H9 (cell line): ENCODE measurements around the gene DMD. TPM values are rescaled to one million over a fixed set of nuclear protein-coding genes. Genes with fewer than 3 reads are reported as not detected.

ENCODE experiments used
- DNase-seq: peaks from one replicate; pipeline ENCODE4 v3.0.0-alpha.2; 2017
- H2AFZ ChIP-seq: one replicate; pipeline ENCODE4 v1.6.1; 2013; ENCODE audit warnings: mild to moderate bottlenecking, low read length, control low read depth, moderate library complexity
- H2AK5ac ChIP-seq: 2 replicates; pipeline ENCODE4 v1.6.1; 2013; ENCODE audit warnings: low read length, control low read depth, mixed read lengths; ENCODE audit not compliant: insufficient read length
- H2BK120ac ChIP-seq: one replicate; pipeline ENCODE4 v1.6.1; 2013; ENCODE audit warnings: low read depth, mild to moderate bottlenecking, low read length, control low read depth, inconsistent platforms; ENCODE audit not compliant: poor library complexity, severe bottlenecking
- H2BK12ac ChIP-seq: 2 replicates; pipeline ENCODE4 v1.6.1; 2013; ENCODE audit warnings: low read length, control low read depth, mixed read lengths, low read depth; ENCODE audit not compliant: insufficient read length
- H2BK15ac ChIP-seq: 2 replicates; pipeline ENCODE4 v1.6.1; 2013; ENCODE audit warnings: low read depth, low read length, control low read depth
- H2BK20ac ChIP-seq: one replicate; pipeline ENCODE4 v1.6.1; 2013; ENCODE audit warnings: low read depth, mild to moderate bottlenecking, low read length, control low read depth, inconsistent platforms; ENCODE audit not compliant: poor library complexity, severe bottlenecking
- H2BK5ac ChIP-seq: 2 replicates; pipeline ENCODE4 v1.6.1; 2013; ENCODE audit warnings: low read length, control low read depth, mixed read lengths; ENCODE audit not compliant: insufficient read length
- H3K14ac ChIP-seq: 2 replicates; pipeline ENCODE4 v1.6.1; 2013; ENCODE audit warnings: low read length, control low read depth; ENCODE audit not compliant: insufficient read depth
- H3K18ac ChIP-seq: 2 replicates; pipeline ENCODE4 v1.6.1; 2013; ENCODE audit warnings: low read depth, mild to moderate bottlenecking, mixed read lengths, low read length, control low read depth; ENCODE audit not compliant: insufficient read length
- H3K23ac ChIP-seq: 2 replicates; pipeline ENCODE4 v1.6.1; 2013; ENCODE audit warnings: low read length, control low read depth, mixed read lengths, low read depth; ENCODE audit not compliant: insufficient read length
- H3K23me2 ChIP-seq: 2 replicates; pipeline ENCODE4 v1.6.1; 2013; ENCODE audit warnings: low read depth, mild to moderate bottlenecking, mixed read lengths, low read length, control low read depth; ENCODE audit not compliant: insufficient read length, poor library complexity, severe bottlenecking
- H3K27ac ChIP-seq: 2 replicates; pipeline ENCODE4 v1.5.1; 2013; ENCODE audit warnings: low read length, control low read depth, mixed read lengths, low read depth; ENCODE audit not compliant: insufficient read length
- H3K27me3 ChIP-seq: 2 replicates; pipeline ENCODE4 v1.6.1; 2013; ENCODE audit warnings: low read length, control low read depth, inconsistent platforms; ENCODE audit not compliant: insufficient read depth
- H3K4ac ChIP-seq: 2 replicates; pipeline ENCODE4 v1.6.1; 2013; ENCODE audit warnings: low read depth, mild to moderate bottlenecking, control low read depth, inconsistent platforms, low read length, moderate library complexity
- H3K4me1 ChIP-seq: 2 replicates; pipeline ENCODE4 v1.6.1; 2013; ENCODE audit warnings: low read length, control low read depth, inconsistent platforms; ENCODE audit not compliant: insufficient read depth
- H3K4me2 ChIP-seq: 2 replicates; pipeline ENCODE4 v1.6.1; 2013; ENCODE audit warnings: low read length, control low read depth, mixed read lengths; ENCODE audit not compliant: insufficient read length, insufficient read depth
- H3K56ac ChIP-seq: 2 replicates; pipeline ENCODE4 v1.6.1; 2013; ENCODE audit warnings: low read depth, mild to moderate bottlenecking, mixed read lengths, low read length, control low read depth; ENCODE audit not compliant: insufficient read length
- H3K79me1 ChIP-seq: 2 replicates; pipeline ENCODE4 v1.6.1; 2013; ENCODE audit warnings: low read depth, mild to moderate bottlenecking, moderate library complexity, low read length, control low read depth, inconsistent platforms; ENCODE audit not compliant: insufficient read depth, poor library complexity, severe bottlenecking
- H3K79me2 ChIP-seq: 2 replicates; pipeline ENCODE4 v1.6.1; 2013; ENCODE audit warnings: low read length, control low read depth, inconsistent platforms; ENCODE audit not compliant: insufficient read depth
- H3K9ac ChIP-seq: 2 replicates; pipeline ENCODE4 v1.6.1; 2013; ENCODE audit warnings: low read length, control low read depth, mixed read lengths; ENCODE audit not compliant: insufficient read length; ENCODE audit errors: extremely low read depth
- H3K9me3 ChIP-seq: one replicate; pipeline ENCODE4 v1.6.1; 2013; ENCODE audit warnings: low read depth, low read length, inconsistent platforms; ENCODE audit not compliant: control insufficient read depth
- H3T11ph ChIP-seq: one replicate; pipeline ENCODE4 v1.6.1; 2013; ENCODE audit warnings: mild to moderate bottlenecking, low read length, control low read depth, inconsistent platforms
- H4K20me1 ChIP-seq: one replicate; pipeline ENCODE4 v1.6.1; 2013; ENCODE audit not compliant: control insufficient read depth, insufficient read length, insufficient read depth
- H4K5ac ChIP-seq: 2 replicates; pipeline ENCODE4 v1.6.1; 2013; ENCODE audit warnings: low read depth, mild to moderate bottlenecking, mixed read lengths, low read length, control low read depth; ENCODE audit not compliant: insufficient read length
- H4K8ac ChIP-seq: replicated peaks from 2 replicates; pipeline ENCODE4 v1.6.1; 2013; ENCODE audit warnings: low read length, control low read depth, mixed read lengths, low read depth; ENCODE audit not compliant: insufficient read length
- H4K91ac ChIP-seq: 2 replicates; pipeline ENCODE4 v1.6.1; 2013; ENCODE audit warnings: low read depth, mild to moderate bottlenecking, moderate library complexity, mixed read lengths, low read length, control low read depth; ENCODE audit not compliant: insufficient read length
- H3K27ac Mint-ChIP-seq, 3 experiments: 2 replicates in 2 of 3; 3 replicates in 1 of 3; pipeline ENCODE4 v1.8.0; 2020 to 2021; ENCODE audit warnings: mixed read lengths in 3 of 3, mild to moderate bottlenecking in 1 of 3, moderate library complexity in 1 of 3
- H3K27me3 Mint-ChIP-seq: 2 replicates; pipeline ENCODE4 v1.8.0; 2021; ENCODE audit warnings: low read depth, mild to moderate bottlenecking, moderate library complexity, mixed read lengths
- H3K36me3 Mint-ChIP-seq, 3 experiments: 2 replicates in 2 of 3; 3 replicates in 1 of 3; pipeline ENCODE4 v1.8.0; 2020 to 2021; ENCODE audit warnings: low read depth in 3 of 3, mixed read lengths in 3 of 3; ENCODE audit not compliant: insufficient read depth in 1 of 3
- H3K4me1 Mint-ChIP-seq, 2 experiments: 2 replicates each; pipeline ENCODE4 v1.8.0; 2020; ENCODE audit warnings: mixed read lengths in 2 of 2
- H3K4me3 Mint-ChIP-seq, 2 experiments: 2 replicates in 1 of 2; 3 replicates in 1 of 2; pipeline ENCODE4 v1.8.0; 2020 to 2021; ENCODE audit warnings: mild to moderate bottlenecking in 2 of 2, mixed read lengths in 2 of 2, moderate library complexity in 1 of 2
- H3K9me3 Mint-ChIP-seq, 2 experiments: 2 replicates in 1 of 2; 3 replicates in 1 of 2; pipeline ENCODE4 v1.8.0; 2020; ENCODE audit warnings: mild to moderate bottlenecking in 2 of 2, mixed read lengths in 2 of 2, moderate library complexity in 1 of 2
- CTCF ChIP-seq: fragments of 200-600 bp; sonication (generic); conservative IDR thresholded peaks from 3 replicates; pipeline ENCODE4 v1.8.0; 2021; ENCODE audit warnings: antibody characterized with exemption, mild to moderate bottlenecking
- WGBS: extraction: QIAGEN DNeasy Blood & Tissue Kit; methylation state at CpG from one replicate; pipeline ENCODE4 v1.1.7; 2013; ENCODE audit warnings: missing lambda C conversion rate, low lambda C conversion rate, mixed read lengths; ENCODE audit not compliant: insufficient read length; ENCODE audit errors: extremely low coverage; 5-methylcytosine and 5-hydroxymethylcytosine counted together
- total RNA-seq: library from RNA; stranded (reverse); gene quantifications from 2 replicates; pipeline ENCODE4 v1.2.1, GENCODE V29; 2021

The DMD gene
- total RNA-seq, 1 experiment from 2014 or later = 3.8 TPM

GRCh38 chrX:31074522-31074921 is 2136.8 kb downstream of the DMD start:
- Histone ChIP-seq H3K4me2 (no peak overlapping the region), H4K5ac (no peak overlapping the region), H3K27ac (no peak overlapping the region), H2BK5ac (no peak overlapping the region), H3K4ac (no peak overlapping the region), H2BK20ac (no peak overlapping the region), H2AFZ (no peak overlapping the region), H2BK120ac (no peak overlapping the region), H3T11ph (no peak overlapping the region), H3K14ac (no peak overlapping the region), H3K9ac (no peak overlapping the region), H3K27me3 (no peaks in the 10 kb centered on the region), H3K56ac (no peak overlapping the region), H3K23me2 (no peaks in the 10 kb centered on the region), H3K79me2 (no peaks in the 10 kb centered on the region), H3K79me1 (no peaks in the 10 kb centered on the region), H2AK5ac (no peak overlapping the region), H3K23ac (no peak overlapping the region), H3K9me3 (peaks cover 8% of the 10 kb centered on the region), H3K4me1 (no peaks in the 10 kb centered on the region), H2BK15ac (no peak overlapping the region), H4K20me1 (no peaks in the 10 kb centered on the region), H2BK12ac (no peak overlapping the region), H4K8ac (no peak overlapping the region), H4K91ac (no peak overlapping the region), H3K18ac (no peak overlapping the region)
- DNase-seq = no peak
- H3K9me3 Mint-ChIP-seq = peaks cover 57 to 58% of the 10 kb centered on the region in 2 experiments
- no peaks in the 10 kb centered on the region; a peak in 1 of 4 replicates for H3K4me1 Mint-ChIP-seq
- no peaks in the 10 kb centered on the region; the same call in 1 of the 2 replicates for H3K27me3 Mint-ChIP-seq
- H3K4me3 Mint-ChIP-seq = no peak overlapping the region
- TF ChIP-seq CTCF = no peak
- peaks cover 10 to 18% (median 13%) of the 10 kb centered on the region in 3 experiments for H3K36me3 Mint-ChIP-seq
- no CpG with 5 or more reads among the region's 2 CpGs for WGBS
- H3K27ac Mint-ChIP-seq = no peak overlapping the region
